Parathyroid adenoma (tissue), 2 donors: ENCODE results near the gene USP36.

Experiments
- H2AFZ ChIP-seq: fragments of 300-600 bp; sonication (generic); one replicate; pipeline ENCODE4 v1.7.0; 2017; ENCODE audit warnings: antibody characterized with exemption, mild to moderate bottlenecking
- H3K27ac ChIP-seq: fragments of 300-600 bp; sonication (generic); one replicate; pipeline ENCODE4 v1.7.0; 2017
- H3K27me3 ChIP-seq: fragments of 300-600 bp; sonication (generic); one replicate; pipeline ENCODE4 v1.7.0; 2017; ENCODE audit warnings: low read length; ENCODE audit not compliant: control insufficient read depth, insufficient read depth
- H3K36me3 ChIP-seq: fragments of 300-600 bp; sonication (generic); one replicate; pipeline ENCODE4 v1.7.0; 2017; ENCODE audit warnings: low read length; ENCODE audit not compliant: control insufficient read depth, insufficient read depth
- H3K4me1 ChIP-seq: fragments of 300-600 bp; sonication (generic); one replicate; pipeline ENCODE4 v1.7.0; 2017; ENCODE audit warnings: control low read depth
- H3K4me2 ChIP-seq: fragments of 300-600 bp; sonication (generic); one replicate; pipeline ENCODE4 v1.7.0; 2017; ENCODE audit warnings: low read length
- H3K4me3 ChIP-seq: fragments of 300-600 bp; sonication (generic); one replicate; pipeline ENCODE4 v1.7.0; 2017; ENCODE audit warnings: low read depth, low read length
- H3K79me2 ChIP-seq: fragments of 300-600 bp; sonication (generic); one replicate; pipeline ENCODE4 v1.7.0; 2017; ENCODE audit warnings: control low read depth
- H3K9ac ChIP-seq: fragments of 300-600 bp; sonication (generic); one replicate; pipeline ENCODE4 v1.7.0; 2017; ENCODE audit warnings: mild to moderate bottlenecking
- H3K9me3 ChIP-seq: fragments of 300-600 bp; sonication (generic); one replicate; pipeline ENCODE4 v1.7.0; 2017; ENCODE audit warnings: low read length; ENCODE audit not compliant: control insufficient read depth
- CTCF ChIP-seq: fragments of 300-600 bp; sonication (generic); IDR thresholded peaks from one replicate; pipeline ENCODE4 v1.7.0; 2017; ENCODE audit warnings: antibody characterized with exemption, mild to moderate bottlenecking
- donor health status: primary hyperparathyroidism.

The USP36 gene

DNA sequence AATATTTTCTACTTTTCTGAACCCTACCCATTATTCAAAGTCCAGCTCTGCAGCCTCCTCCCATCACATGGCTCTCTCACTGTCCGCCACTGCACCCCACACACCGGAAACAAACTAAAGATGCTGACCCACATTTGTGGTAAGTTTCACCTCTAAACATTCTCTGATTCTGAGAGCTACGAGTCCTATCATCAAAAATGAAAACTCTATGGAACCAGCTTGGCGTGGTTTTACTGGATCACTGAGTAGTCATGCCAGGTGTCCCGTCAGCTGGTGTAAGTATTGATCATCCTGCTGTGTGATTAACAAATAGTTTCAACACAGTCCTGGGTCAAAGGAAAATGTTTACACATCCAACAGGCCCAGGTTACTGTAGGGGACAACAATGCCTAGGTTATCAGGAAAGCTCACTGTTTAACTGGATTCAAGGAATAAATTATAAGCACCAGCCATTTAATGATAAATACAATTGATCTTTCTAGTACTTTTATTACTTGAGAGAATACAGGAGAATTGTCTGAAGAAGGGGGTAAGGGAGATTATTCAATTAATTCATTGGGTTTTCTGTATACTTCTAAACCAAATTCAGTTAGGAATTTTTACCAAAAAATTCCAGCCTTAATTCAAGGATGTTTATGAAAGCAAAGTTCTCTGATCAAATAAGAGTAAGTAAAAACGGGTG lies 92.4 kb downstream of the USP36 start:
- Histone ChIP-seq H3K4me1 (peaks cover 21% of the 10 kb centered on the region), H2AFZ (peak overlapping the region; percentile 6), H3K79me2 (peaks cover 22% of the 10 kb centered on the region), H3K36me3 (no peaks in the 10 kb centered on the region), H3K27me3 (no peaks in the 10 kb centered on the region), H3K27ac (peak overlapping the region; percentile 50), H3K4me2 (peak overlapping the region; percentile 37), H3K9me3 (no peaks in the 10 kb centered on the region), H3K9ac (no peak overlapping the region), H3K4me3 (no peak overlapping the region)
- no peak for TF ChIP-seq CTCF

- no peak overlapping the region for H3K9ac ChIP-seq
- H3K4me3 ChIP-seq = no peak overlapping the region
- peak overlapping the region; percentile 50 for H3K27ac ChIP-seq
- peaks cover 21% of the 10 kb centered on the region for H3K4me1 ChIP-seq
- H3K9me3 ChIP-seq = no peaks in the 10 kb centered on the region
- no peak overlapping the region for H3K4me2 ChIP-seq
- H3K36me3 ChIP-seq = no peaks in the 10 kb centered on the region
- H3K79me2 ChIP-seq = peaks cover 23% of the 10 kb centered on the region
- no peak overlapping the region for H2AFZ ChIP-seq
- no peaks in the 10 kb centered on the region for H3K27me3 ChIP-seq
- no peak for TF ChIP-seq CTCF
Observed at GRCh38 chr17:78747488-78747887, 93.1 kb downstream of the USP36 start.

GRCh38 chr17:78746949-78747269 lies 93.7 kb downstream of the USP36 start:
- no peak overlapping the region for H3K4me2 ChIP-seq
- H3K36me3 ChIP-seq = no peaks in the 10 kb centered on the region
- no peaks in the 10 kb centered on the region for H3K27me3 ChIP-seq
- H3K79me2 ChIP-seq = peaks cover 26% of the 10 kb centered on the region
- no peak for TF ChIP-seq CTCF
- no peaks in the 10 kb centered on the region for H3K9me3 ChIP-seq
- H3K4me1 ChIP-seq = peaks cover 21% of the 10 kb centered on the region
- peak overlapping the region; percentile 51 for H2AFZ ChIP-seq
- H3K4me3 ChIP-seq = no peak overlapping the region
- peak overlapping the region; percentile 50 for H3K27ac ChIP-seq
- H3K9ac ChIP-seq = no peak overlapping the region

DNA sequence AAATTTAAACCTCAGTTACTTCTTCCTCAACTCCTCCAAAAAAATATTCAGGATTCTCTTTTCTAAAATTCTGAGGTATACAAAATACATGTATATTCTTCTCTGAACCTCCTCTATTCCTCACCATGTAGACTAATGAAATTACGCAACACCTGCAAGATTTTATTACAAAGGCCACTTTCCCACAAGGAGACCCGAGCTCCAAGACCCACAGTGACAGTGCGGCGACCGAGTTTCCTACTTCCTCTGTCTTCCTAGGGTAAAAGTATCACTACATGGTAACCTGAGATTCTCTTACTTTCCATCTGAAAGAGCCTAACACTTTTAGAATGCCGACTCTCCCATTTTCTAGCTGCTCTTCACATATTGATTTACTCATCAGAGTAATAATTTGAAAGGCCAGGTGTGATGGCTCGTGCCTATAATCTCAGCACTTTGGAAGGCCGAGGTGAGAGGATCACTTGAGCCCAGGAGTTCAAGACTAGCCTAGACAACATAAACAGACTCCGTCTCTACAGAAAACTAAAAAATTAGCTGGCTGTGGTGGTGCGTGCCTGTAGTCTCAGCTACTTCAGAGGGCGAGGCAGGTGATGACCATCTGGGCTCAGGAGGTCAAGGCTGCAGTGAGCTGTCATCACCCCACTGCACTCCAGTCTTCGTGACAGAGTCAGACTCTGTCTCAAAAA lies 94.2 kb downstream of the USP36 start:
- no peaks in the 10 kb centered on the region for H3K36me3 ChIP-seq
- H3K27ac ChIP-seq = peak overlapping the region; percentile 50
- no peak overlapping the region for H3K9ac ChIP-seq
- H3K4me1 ChIP-seq = peaks cover 21% of the 10 kb centered on the region
- no peak overlapping the region for H3K4me3 ChIP-seq
- TF ChIP-seq CTCF = no peak
- H3K27me3 ChIP-seq = no peaks in the 10 kb centered on the region
- H3K79me2 ChIP-seq = peaks cover 29% of the 10 kb centered on the region
- peak overlapping the region; percentile 51 for H2AFZ ChIP-seq
- H3K9me3 ChIP-seq = no peaks in the 10 kb centered on the region
- H3K4me2 ChIP-seq = no peak overlapping the region
